ENCODE measurements around the gene MAGI1.

- TF ChIP-seq POLR2A (IDR thresholded peaks at IDR 0.05), result no peak
- TF ChIP-seq POLR2AphosphoS5 (IDR thresholded peaks at IDR 0.05), result no peak
Measured at GRCh38 chr3:65776081-65776480, 262.6 kb downstream of the MAGI1 start.
